Measurements from ENCODE around the gene PRSS57. TPM values are rescaled to one million over a fixed set of nuclear protein-coding genes. Genes with fewer than 3 reads are reported as not detected.
"Not testable (repeated sequence)": the region's sequence is repeated elsewhere in the genome, so short reads cannot be mapped to it uniquely, and the experiment has no call there.

The PRSS57 gene
- total RNA-seq, 1 experiment from 2014 or later: not detected

GRCh38 chr19:715347-715746, 20.1 kb upstream of the PRSS57 start:
- 0 out of 2 replicates have a peak, but pooled peaks cover 3% of the 10 kb centered on the region for H3K9me3 ChIP-seq (replicated peaks)
- H3K36me3 ChIP-seq: no peaks in the 10 kb centered on the region
- H3K27ac ChIP-seq: no peak overlapping the region
- H3K4me1 ChIP-seq (replicated peaks): no peaks in the 10 kb centered on the region
- H3K4me3 ChIP-seq: no peak overlapping the region
- peaks cover 34% of the 10 kb centered on the region for H3K27me3 ChIP-seq (replicated peaks)
- no peak for DNase-seq (ENCODE audit: low read depth in 1 of 2, low spot score in 2 of 2)

GRCh38 chr19:711254-711653, 16.0 kb upstream of the PRSS57 start:
- Histone ChIP-seq H3K36me3 (no peaks in the 10 kb centered on the region), H3K4me3 (no peak overlapping the region), H3K4me1 (replicated peaks) (no peaks in the 10 kb centered on the region), H3K27me3 (replicated peaks) (peaks cover 36% of the 10 kb centered on the region), H3K27ac (no peak overlapping the region), H3K9me3 (replicated peaks) (0 out of 2 replicates have a peak, but pooled peaks cover 3% of the 10 kb centered on the region)
- no peak for DNase-seq (ENCODE audit: low read depth in 1 of 2, low spot score in 2 of 2)

- Histone ChIP-seq H3K4me1 (replicated peaks) (no peaks in the 10 kb centered on the region), H3K27ac (no peak overlapping the region), H3K27me3 (replicated peaks) (peaks cover 36% of the 10 kb centered on the region), H3K9me3 (replicated peaks) (0 out of 2 replicates have a peak, but pooled peaks cover 1% of the 10 kb centered on the region), H3K4me3 (no peak overlapping the region), H3K36me3 (no peaks in the 10 kb centered on the region)
- no peak for DNase-seq (ENCODE audit: low read depth in 1 of 2, low spot score in 2 of 2)
Measured at GRCh38 chr19:710767-711166, 15.5 kb upstream of the PRSS57 start.

- no peaks in the 10 kb centered on the region for H3K4me1 ChIP-seq (replicated peaks)
- H3K4me3 ChIP-seq: no peak overlapping the region
- H3K27me3 ChIP-seq (replicated peaks): peaks cover 36% of the 10 kb centered on the region
- no peaks in the 10 kb centered on the region for H3K9me3 ChIP-seq (replicated peaks)
- H3K27ac ChIP-seq: no peak overlapping the region
- DNase-seq (ENCODE audit: low read depth in 1 of 2, low spot score in 2 of 2): no peak
- H3K36me3 ChIP-seq: no peaks in the 10 kb centered on the region
Measured at GRCh38 chr19:709965-710571, 14.8 kb upstream of the PRSS57 start.

- Histone ChIP-seq H3K9me3 (replicated peaks) (no peaks in the 10 kb centered on the region), H3K36me3 (no peaks in the 10 kb centered on the region), H3K4me1 (replicated peaks) (no peaks in the 10 kb centered on the region), H3K4me3 (no peak overlapping the region), H3K27ac (no peak overlapping the region), H3K27me3 (replicated peaks) (peaks cover 36% of the 10 kb centered on the region)
- no peak for DNase-seq (ENCODE audit: low read depth in 1 of 2, low spot score in 2 of 2)
Measured at GRCh38 chr19:709196-709964, 14.1 kb upstream of the PRSS57 start.

- Histone ChIP-seq H3K4me1 (replicated peaks) (no peaks in the 10 kb centered on the region), H3K9me3 (replicated peaks) (no peaks in the 10 kb centered on the region), H3K27me3 (replicated peaks) (peaks cover 36% of the 10 kb centered on the region), H3K4me3 (no peak within 1 kb of the TSS), H3K27ac (no peak within 1 kb of the TSS), H3K36me3 (no peaks in the 10 kb centered on the region)
- DNase-seq (ENCODE audit: low read depth in 1 of 2, low spot score in 2 of 2): no peak
Measured at GRCh38 chr19:708154-709143, 13.2 kb upstream of the PRSS57 start, which contains the start of gene PALM. Gene PALM (plus strand): TSS chr19:708935. CDS start chr19:709147, 212 bp downstream.

GRCh38 chr19:704447-704741, 9.1 kb upstream of the PRSS57 start:
- H3K36me3 ChIP-seq: no peaks in the 10 kb centered on the region
- no peak overlapping the region for H3K27ac ChIP-seq
- no peak for DNase-seq (ENCODE audit: low read depth in 1 of 2, low spot score in 2 of 2)
- no peaks in the 10 kb centered on the region for H3K9me3 ChIP-seq (replicated peaks)
- peaks cover 10% of the 10 kb centered on the region for H3K27me3 ChIP-seq (replicated peaks)
- no peaks in the 10 kb centered on the region for H3K4me1 ChIP-seq (replicated peaks)
- no peak overlapping the region for H3K4me3 ChIP-seq

GRCh38 chr19:703651-704446, 8.6 kb upstream of the PRSS57 start:
- peak in 1 of 2 experiments; percentile 64 for DNase-seq (ENCODE audit: low read depth in 1 of 2, low spot score in 2 of 2)
- Histone ChIP-seq H3K4me3 (no peak overlapping the region), H3K4me1 (replicated peaks) (no peaks in the 10 kb centered on the region), H3K36me3 (no peaks in the 10 kb centered on the region), H3K27me3 (replicated peaks) (peaks cover 6% of the 10 kb centered on the region; the same call in 1 of the 2 replicates), H3K9me3 (replicated peaks) (no peaks in the 10 kb centered on the region), H3K27ac (no peak overlapping the region)

- H3K27ac ChIP-seq: no peak overlapping the region
Measured at GRCh38 chr19:703329-703650, 8.0 kb upstream of the PRSS57 start.

GRCh38 chr19:702847-703246, 7.6 kb upstream of the PRSS57 start:
- not testable (repeated sequence) for H3K27ac ChIP-seq; DNase-seq (ENCODE audit: low read depth in 1 of 2, low spot score in 2 of 2); H3K4me1 ChIP-seq (replicated peaks); H3K4me3 ChIP-seq; H3K36me3 ChIP-seq; H3K27me3 ChIP-seq (replicated peaks); H3K9me3 ChIP-seq (replicated peaks)

More at GRCh38 chr19:703329-703650, 8.0 kb upstream of the PRSS57 start:
- Histone ChIP-seq H3K27me3 (replicated peaks) (peaks cover 4% of the 10 kb centered on the region; the same call in 1 of the 2 replicates), H3K36me3 (no peaks in the 10 kb centered on the region), H3K4me3 (no peak overlapping the region), H3K9me3 (replicated peaks) (no peaks in the 10 kb centered on the region), H3K4me1 (replicated peaks) (no peaks in the 10 kb centered on the region)
- no peak for DNase-seq (ENCODE audit: low read depth in 1 of 2, low spot score in 2 of 2)

GRCh38 chr19:699885-700284, 4.6 kb upstream of the PRSS57 start:
- H3K27ac ChIP-seq; H3K4me1 ChIP-seq (replicated peaks); H3K9me3 ChIP-seq (replicated peaks); DNase-seq (ENCODE audit: low read depth in 1 of 2, low spot score in 2 of 2); H3K4me3 ChIP-seq; H3K36me3 ChIP-seq; H3K27me3 ChIP-seq (replicated peaks): not testable (repeated sequence)

GRCh38 chr19:698529-698928, 3.3 kb upstream of the PRSS57 start:
- H3K4me1 ChIP-seq (replicated peaks); H3K27ac ChIP-seq; H3K4me3 ChIP-seq; H3K36me3 ChIP-seq; H3K9me3 ChIP-seq (replicated peaks); DNase-seq (ENCODE audit: low read depth in 1 of 2, low spot score in 2 of 2): not testable (repeated sequence)
- H3K27me3 ChIP-seq (replicated peaks): peaks cover 14% of the 10 kb centered on the region
